ENCODE data around the gene TRAPPC3.

DNA sequence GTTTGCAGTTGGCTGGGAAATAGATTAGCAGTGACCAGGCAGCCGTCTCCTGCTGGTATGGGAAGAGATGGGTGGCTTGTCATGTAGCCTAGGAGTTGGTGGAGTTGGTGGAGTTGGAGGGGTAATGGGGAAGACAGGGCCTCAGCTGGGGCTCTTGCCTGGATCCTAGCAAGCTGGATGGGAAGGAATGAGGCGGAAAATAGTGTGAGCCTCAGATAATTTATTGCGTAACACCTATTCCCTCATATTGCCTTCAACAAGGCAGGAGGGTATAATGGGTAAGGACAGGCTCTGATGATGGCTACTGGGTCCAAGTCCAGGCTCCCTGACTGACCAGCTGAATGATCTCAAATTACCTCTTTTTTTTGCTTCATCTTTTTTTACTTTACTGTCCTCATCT is 19.2 kb upstream of the TRAPPC3 start:
- TF ChIP-seq, protein P1, sequence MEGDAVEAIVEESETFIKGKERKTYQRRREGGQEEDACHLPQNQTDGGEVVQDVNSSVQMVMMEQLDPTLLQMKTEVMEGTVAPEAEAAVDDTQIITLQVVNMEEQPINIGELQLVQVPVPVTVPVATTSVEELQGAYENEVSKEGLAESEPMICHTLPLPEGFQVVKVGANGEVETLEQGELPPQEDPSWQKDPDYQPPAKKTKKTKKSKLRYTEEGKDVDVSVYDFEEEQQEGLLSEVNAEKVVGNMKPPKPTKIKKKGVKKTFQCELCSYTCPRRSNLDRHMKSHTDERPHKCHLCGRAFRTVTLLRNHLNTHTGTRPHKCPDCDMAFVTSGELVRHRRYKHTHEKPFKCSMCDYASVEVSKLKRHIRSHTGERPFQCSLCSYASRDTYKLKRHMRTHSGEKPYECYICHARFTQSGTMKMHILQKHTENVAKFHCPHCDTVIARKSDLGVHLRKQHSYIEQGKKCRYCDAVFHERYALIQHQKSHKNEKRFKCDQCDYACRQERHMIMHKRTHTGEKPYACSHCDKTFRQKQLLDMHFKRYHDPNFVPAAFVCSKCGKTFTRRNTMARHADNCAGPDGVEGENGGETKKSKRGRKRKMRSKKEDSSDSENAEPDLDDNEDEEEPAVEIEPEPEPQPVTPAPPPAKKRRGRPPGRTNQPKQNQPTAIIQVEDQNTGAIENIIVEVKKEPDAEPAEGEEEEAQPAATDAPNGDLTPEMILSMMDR (IDR thresholded peaks at IDR 0.05; ENCODE audit: borderline replicate concordance, extremely low read depth, low read length, poor library complexity, severe bottlenecking): no peak
- no peak for TF ChIP-seq EZH2 (IDR thresholded peaks at IDR 0.05; ENCODE audit: borderline replicate concordance, low read depth, low read length, severe bottlenecking)
